H9 (cell line): ENCODE results near the gene TTC19. TPM values are rescaled to one million over a fixed set of nuclear protein-coding genes. Genes with fewer than 3 reads are reported as not detected.
A peak's percentile ranks its signal among the peaks of the same experiment; 100 is the strongest.

Source experiments
- DNase-seq: peaks from one replicate; pipeline ENCODE4 v3.0.0-alpha.2; 2017
- H2AFZ ChIP-seq: one replicate; pipeline ENCODE4 v1.6.1; 2013; ENCODE audit warnings: mild to moderate bottlenecking, low read length, control low read depth, moderate library complexity
- H2AK5ac ChIP-seq: 2 replicates; pipeline ENCODE4 v1.6.1; 2013; ENCODE audit warnings: low read length, control low read depth, mixed read lengths; ENCODE audit not compliant: insufficient read length
- H2BK120ac ChIP-seq: one replicate; pipeline ENCODE4 v1.6.1; 2013; ENCODE audit warnings: low read depth, mild to moderate bottlenecking, low read length, control low read depth, inconsistent platforms; ENCODE audit not compliant: poor library complexity, severe bottlenecking
- H2BK12ac ChIP-seq: 2 replicates; pipeline ENCODE4 v1.6.1; 2013; ENCODE audit warnings: low read length, control low read depth, mixed read lengths, low read depth; ENCODE audit not compliant: insufficient read length
- H2BK15ac ChIP-seq: 2 replicates; pipeline ENCODE4 v1.6.1; 2013; ENCODE audit warnings: low read depth, low read length, control low read depth
- H2BK20ac ChIP-seq: one replicate; pipeline ENCODE4 v1.6.1; 2013; ENCODE audit warnings: low read depth, mild to moderate bottlenecking, low read length, control low read depth, inconsistent platforms; ENCODE audit not compliant: poor library complexity, severe bottlenecking
- H2BK5ac ChIP-seq: 2 replicates; pipeline ENCODE4 v1.6.1; 2013; ENCODE audit warnings: low read length, control low read depth, mixed read lengths; ENCODE audit not compliant: insufficient read length
- H3K14ac ChIP-seq: 2 replicates; pipeline ENCODE4 v1.6.1; 2013; ENCODE audit warnings: low read length, control low read depth; ENCODE audit not compliant: insufficient read depth
- H3K18ac ChIP-seq: 2 replicates; pipeline ENCODE4 v1.6.1; 2013; ENCODE audit warnings: low read depth, mild to moderate bottlenecking, mixed read lengths, low read length, control low read depth; ENCODE audit not compliant: insufficient read length
- H3K23ac ChIP-seq: 2 replicates; pipeline ENCODE4 v1.6.1; 2013; ENCODE audit warnings: low read length, control low read depth, mixed read lengths, low read depth; ENCODE audit not compliant: insufficient read length
- H3K23me2 ChIP-seq: 2 replicates; pipeline ENCODE4 v1.6.1; 2013; ENCODE audit warnings: low read depth, mild to moderate bottlenecking, mixed read lengths, low read length, control low read depth; ENCODE audit not compliant: insufficient read length, poor library complexity, severe bottlenecking
- H3K27ac ChIP-seq: 2 replicates; pipeline ENCODE4 v1.5.1; 2013; ENCODE audit warnings: low read length, control low read depth, mixed read lengths, low read depth; ENCODE audit not compliant: insufficient read length
- H3K27me3 ChIP-seq: 2 replicates; pipeline ENCODE4 v1.6.1; 2013; ENCODE audit warnings: low read length, control low read depth, inconsistent platforms; ENCODE audit not compliant: insufficient read depth
- H3K4ac ChIP-seq: 2 replicates; pipeline ENCODE4 v1.6.1; 2013; ENCODE audit warnings: low read depth, mild to moderate bottlenecking, control low read depth, inconsistent platforms, low read length, moderate library complexity
- H3K4me1 ChIP-seq: 2 replicates; pipeline ENCODE4 v1.6.1; 2013; ENCODE audit warnings: low read length, control low read depth, inconsistent platforms; ENCODE audit not compliant: insufficient read depth
- H3K4me2 ChIP-seq: 2 replicates; pipeline ENCODE4 v1.6.1; 2013; ENCODE audit warnings: low read length, control low read depth, mixed read lengths; ENCODE audit not compliant: insufficient read length, insufficient read depth
- H3K56ac ChIP-seq: 2 replicates; pipeline ENCODE4 v1.6.1; 2013; ENCODE audit warnings: low read depth, mild to moderate bottlenecking, mixed read lengths, low read length, control low read depth; ENCODE audit not compliant: insufficient read length
- H3K79me1 ChIP-seq: 2 replicates; pipeline ENCODE4 v1.6.1; 2013; ENCODE audit warnings: low read depth, mild to moderate bottlenecking, moderate library complexity, low read length, control low read depth, inconsistent platforms; ENCODE audit not compliant: insufficient read depth, poor library complexity, severe bottlenecking
- H3K79me2 ChIP-seq: 2 replicates; pipeline ENCODE4 v1.6.1; 2013; ENCODE audit warnings: low read length, control low read depth, inconsistent platforms; ENCODE audit not compliant: insufficient read depth
- H3K9ac ChIP-seq: 2 replicates; pipeline ENCODE4 v1.6.1; 2013; ENCODE audit warnings: low read length, control low read depth, mixed read lengths; ENCODE audit not compliant: insufficient read length; ENCODE audit errors: extremely low read depth
- H3K9me3 ChIP-seq: one replicate; pipeline ENCODE4 v1.6.1; 2013; ENCODE audit warnings: low read depth, low read length, inconsistent platforms; ENCODE audit not compliant: control insufficient read depth
- H3T11ph ChIP-seq: one replicate; pipeline ENCODE4 v1.6.1; 2013; ENCODE audit warnings: mild to moderate bottlenecking, low read length, control low read depth, inconsistent platforms
- H4K20me1 ChIP-seq: one replicate; pipeline ENCODE4 v1.6.1; 2013; ENCODE audit not compliant: control insufficient read depth, insufficient read length, insufficient read depth
- H4K5ac ChIP-seq: 2 replicates; pipeline ENCODE4 v1.6.1; 2013; ENCODE audit warnings: low read depth, mild to moderate bottlenecking, mixed read lengths, low read length, control low read depth; ENCODE audit not compliant: insufficient read length
- H4K8ac ChIP-seq: replicated peaks from 2 replicates; pipeline ENCODE4 v1.6.1; 2013; ENCODE audit warnings: low read length, control low read depth, mixed read lengths, low read depth; ENCODE audit not compliant: insufficient read length
- H4K91ac ChIP-seq: 2 replicates; pipeline ENCODE4 v1.6.1; 2013; ENCODE audit warnings: low read depth, mild to moderate bottlenecking, moderate library complexity, mixed read lengths, low read length, control low read depth; ENCODE audit not compliant: insufficient read length
- H3K27ac Mint-ChIP-seq, 3 experiments: 2 replicates in 2 of 3; 3 replicates in 1 of 3; pipeline ENCODE4 v1.8.0; 2020 to 2021; ENCODE audit warnings: mixed read lengths in 3 of 3, mild to moderate bottlenecking in 1 of 3, moderate library complexity in 1 of 3
- H3K27me3 Mint-ChIP-seq: 2 replicates; pipeline ENCODE4 v1.8.0; 2021; ENCODE audit warnings: low read depth, mild to moderate bottlenecking, moderate library complexity, mixed read lengths
- H3K36me3 Mint-ChIP-seq, 3 experiments: 2 replicates in 2 of 3; 3 replicates in 1 of 3; pipeline ENCODE4 v1.8.0; 2020 to 2021; ENCODE audit warnings: low read depth in 3 of 3, mixed read lengths in 3 of 3; ENCODE audit not compliant: insufficient read depth in 1 of 3
- H3K4me1 Mint-ChIP-seq, 2 experiments: 2 replicates each; pipeline ENCODE4 v1.8.0; 2020; ENCODE audit warnings: mixed read lengths in 2 of 2
- H3K4me3 Mint-ChIP-seq, 2 experiments: 2 replicates in 1 of 2; 3 replicates in 1 of 2; pipeline ENCODE4 v1.8.0; 2020 to 2021; ENCODE audit warnings: mild to moderate bottlenecking in 2 of 2, mixed read lengths in 2 of 2, moderate library complexity in 1 of 2
- H3K9me3 Mint-ChIP-seq, 2 experiments: 2 replicates in 1 of 2; 3 replicates in 1 of 2; pipeline ENCODE4 v1.8.0; 2020; ENCODE audit warnings: mild to moderate bottlenecking in 2 of 2, mixed read lengths in 2 of 2, moderate library complexity in 1 of 2
- CTCF ChIP-seq: fragments of 200-600 bp; sonication (generic); conservative IDR thresholded peaks from 3 replicates; pipeline ENCODE4 v1.8.0; 2021; ENCODE audit warnings: antibody characterized with exemption, mild to moderate bottlenecking
- WGBS: extraction: QIAGEN DNeasy Blood & Tissue Kit; methylation state at CpG from one replicate; pipeline ENCODE4 v1.1.7; 2013; ENCODE audit warnings: missing lambda C conversion rate, low lambda C conversion rate, mixed read lengths; ENCODE audit not compliant: insufficient read length; ENCODE audit errors: extremely low coverage; 5-methylcytosine and 5-hydroxymethylcytosine counted together
- total RNA-seq: library from RNA; stranded (reverse); gene quantifications from 2 replicates; pipeline ENCODE4 v1.2.1, GENCODE V29; 2021

TTC19 gene
- total RNA-seq, 1 experiment from 2014 or later = 64.3 TPM

GRCh38 chr17:15965528-15965927 is 34.1 kb upstream of the TTC19 start:
- DNase-seq = peak; percentile 61
- H3K4me2 ChIP-seq = peak overlapping the region; percentile 41
- no peak overlapping the region for H2BK120ac ChIP-seq
- H3K79me2 ChIP-seq = no peaks in the 10 kb centered on the region; the same call in 1 of the 2 replicates
- no peak overlapping the region for H4K91ac ChIP-seq
- H3K9ac ChIP-seq = peak overlapping the region; percentile 20
- H3K4ac ChIP-seq = peak overlapping the region; percentile 52; the same call in 1 of the 2 replicates
- H4K5ac ChIP-seq = peak overlapping the region; percentile 83
- no peak overlapping the region for H4K8ac ChIP-seq
- no CpG with 5 or more reads among the region's 6 CpGs for WGBS
- no peaks in the 10 kb centered on the region for H3K79me1 ChIP-seq
- TF ChIP-seq CTCF = no peak
- no peak overlapping the region for H2BK20ac ChIP-seq
- no peak overlapping the region for H2BK5ac ChIP-seq
- H3K27ac ChIP-seq = peak overlapping the region; percentile 85
- H2BK12ac ChIP-seq = peak overlapping the region; percentile 89
- peak overlapping the region; percentile 12 for H3K18ac ChIP-seq
- Mint-ChIP-seq H3K27me3 (peaks cover 6% of the 10 kb centered on the region), H3K27ac (peak overlapping the region; percentile 93 to 99 (median 98)), H3K4me3 (peak overlapping the region; percentile 57 to 61; a peak in 3 of 5 replicates), H3K36me3 (no peaks in the 10 kb centered on the region; a peak in 2 of 7 replicates), H3K9me3 (no peaks in the 10 kb centered on the region), H3K4me1 (peaks cover 46 to 49% of the 10 kb centered on the region in 2 experiments)
- no peaks in the 10 kb centered on the region for H4K20me1 ChIP-seq
- H2BK15ac ChIP-seq = no peak overlapping the region
- no peaks in the 10 kb centered on the region; the same call in 1 of the 2 replicates for H3K27me3 ChIP-seq
- peak overlapping the region; percentile 72 for H3K14ac ChIP-seq
- no peak overlapping the region for H3K23ac ChIP-seq
- no peaks in the 10 kb centered on the region for H3K9me3 ChIP-seq
- H3T11ph ChIP-seq = peak overlapping the region; percentile 78
- peak overlapping the region; percentile 85 for H2AK5ac ChIP-seq
- H3K56ac ChIP-seq = no peak overlapping the region
- peaks cover 10% of the 10 kb centered on the region for H3K4me1 ChIP-seq
- H3K23me2 ChIP-seq = peaks cover 3% of the 10 kb centered on the region
- no peak overlapping the region for H2AFZ ChIP-seq
